HCT116 (cell line): ENCODE data around the gene MAPKAPK5. TPM values are rescaled to one million over a fixed set of nuclear protein-coding genes. Genes with fewer than 3 reads are reported as not detected.

Source experiments
- ATAC-seq: fragments of 200-7000 bp; cut with Tn5 transposase; 2 replicates; pipeline ENCODE4 v1.9.1; 2020; ENCODE audit warnings: mild to moderate bottlenecking, moderate library complexity
- BruUV-seq: library from RNA; stranded (reverse); fragments of 400-500 nt; replicated peaks from 2 replicates; lab custom pipeline; 2021; lab: Mats Ljungman, UMichigan
- CTCF ChIA-PET: fragments of 300-600 bp; sonication (Branson Sonifier 250); formaldehyde crosslinking; loops from one replicate; lab custom pipeline; 2021; ENCODE audit warnings: antibody characterized with exemption; lab: Charles Lee
- POLR2A ChIA-PET: fragments of 300-600, 350-600 bp; sonication (Branson Sonifier 250); formaldehyde crosslinking; loops from one replicate; lab custom pipeline; 2021; ENCODE audit warnings: antibody characterized with exemption; lab: Charles Lee
- RAD21 ChIA-PET, 2 experiments: fragments of 300-600 bp; sonication (Branson Sonifier 250); formaldehyde crosslinking; loops; one replicate each; lab custom pipeline; 2023; ENCODE audit warnings: low total read pairs in 2 of 2; ENCODE audit not compliant: uncharacterized antibody in 2 of 2, unreplicated experiment in 2 of 2, low non-redundant PET in 1 of 2; lab: Charles Lee
- DNase-seq: peaks from one replicate; pipeline ENCODE4 v3.0.0-alpha.2; 2010; ENCODE audit warnings: low read depth, low spot score
- H2AFZ ChIP-seq: fragments of 200-600 bp; shearing (Covaris generic), sonication (generic); 2 replicates; pipeline ENCODE4 v1.6.1; 2017; ENCODE audit warnings: low read depth, mixed run types, mixed read lengths, antibody characterized with exemption, low read length; ENCODE audit not compliant: poor library complexity, severe bottlenecking
- H3K27ac ChIP-seq: 2 replicates; pipeline ENCODE4 v1.5.1; 2012; ENCODE audit warnings: low read depth, low read length
- H3K27me3 ChIP-seq: fragments of 200-600 bp; sonication (generic); 2 replicates; pipeline ENCODE4 v1.6.1; 2016; ENCODE audit warnings: mixed run types, low read length, mixed read lengths; ENCODE audit not compliant: insufficient read depth
- H3K36me3 ChIP-seq, 2 experiments: fragments of 200-500 bp in 1 of 2; fragments of 200-600 bp in 1 of 2; sonication (Bioruptor generic) in 1 of 2; sonication (generic) in 1 of 2; 2 replicates each; pipeline versions ENCODE4 v1.5.1 to v1.6.1; 2014 to 2016; ENCODE audit warnings: low read length in 2 of 2, inconsistent platforms in 1 of 2, mixed read lengths in 1 of 2, mixed run types in 1 of 2; ENCODE audit not compliant: insufficient read depth in 2 of 2, control insufficient read depth in 1 of 2
- H3K4me1 ChIP-seq, 2 experiments: fragments of 200-600 bp in 1 of 2; sonication (generic) in 1 of 2; 2 replicates each; pipeline versions ENCODE4 v1.5.1 to v1.6.1; 2012 to 2017; ENCODE audit warnings: low read length in 2 of 2, inconsistent platforms in 1 of 2, mild to moderate bottlenecking in 1 of 2, mixed read lengths in 1 of 2, mixed run types in 1 of 2, moderate library complexity in 1 of 2; ENCODE audit not compliant: insufficient read depth in 2 of 2, control insufficient read depth in 1 of 2
- H3K4me2 ChIP-seq: fragments of 200-600 bp; sonication (generic); 2 replicates; pipeline ENCODE4 v1.6.1; 2017; ENCODE audit warnings: mixed run types, low read length, mixed read lengths
- H3K4me3 ChIP-seq, 2 experiments: fragments of 200-600 bp in 1 of 2; sonication (generic) in 1 of 2; replicated peaks in 1 of 2; 2 replicates each; pipeline ENCODE4 v1.5.1; 2011 to 2016; ENCODE audit warnings: low read length in 2 of 2, control low read depth in 1 of 2, low read depth in 1 of 2, mild to moderate bottlenecking in 1 of 2, mixed read lengths in 1 of 2, mixed run types in 1 of 2
- H3K79me2 ChIP-seq: fragments of 200-600 bp; sonication (generic); 2 replicates; pipeline ENCODE4 v1.6.1; 2017; ENCODE audit warnings: mild to moderate bottlenecking, mixed run types, low read length, moderate library complexity, mixed read lengths; ENCODE audit not compliant: insufficient read depth
- H3K9ac ChIP-seq: fragments of 200-600 bp; sonication (generic); 2 replicates; pipeline ENCODE4 v1.6.1; 2016; ENCODE audit warnings: low read length, mixed read lengths
- H3K9me2 ChIP-seq: fragments of 200-600 bp; sonication (generic), shearing (Covaris generic); 2 replicates; pipeline ENCODE4 v1.6.1; 2017; ENCODE audit warnings: mixed run types, mild to moderate bottlenecking, moderate library complexity; ENCODE audit not compliant: insufficient read depth
- H3K9me3 ChIP-seq, 2 experiments: fragments of 200-500 bp in 1 of 2; fragments of 200-600 bp in 1 of 2; sonication (Bioruptor generic) in 1 of 2; sonication (generic) in 1 of 2; 2 replicates each; pipeline ENCODE4 v1.6.1; 2014 to 2017; ENCODE audit warnings: low read length in 2 of 2, mixed read lengths in 2 of 2, inconsistent platforms in 1 of 2, low read depth in 1 of 2, mild to moderate bottlenecking in 1 of 2, mixed run types in 1 of 2, moderate library complexity in 1 of 2; ENCODE audit not compliant: control insufficient read depth in 1 of 2, insufficient read depth in 1 of 2
- H4K20me1 ChIP-seq: fragments of 200-600 bp; sonication (generic), shearing (Covaris generic); 2 replicates; pipeline ENCODE4 v1.6.1; 2017; ENCODE audit warnings: mixed run types, mild to moderate bottlenecking, moderate library complexity; ENCODE audit not compliant: insufficient read depth
- ATF3 ChIP-seq: IDR thresholded peaks from 2 replicates; pipeline ENCODE4 v1.6.1; 2012
- CBX3 ChIP-seq: IDR thresholded peaks from 2 replicates; pipeline ENCODE4 v1.6.1; 2012; ENCODE audit warnings: low read depth
- CEBPB ChIP-seq: IDR thresholded peaks from 2 replicates; pipeline ENCODE4 v1.6.1; 2012; ENCODE audit warnings: low read depth
- CTCF ChIP-seq, 3 experiments: fragments of 200-600 bp in 1 of 3; sonication (generic) in 1 of 3; IDR thresholded peaks in 2 of 3; conservative IDR thresholded peaks in 1 of 3; 2 replicates each; pipeline ENCODE4 v1.5.1; 2012 to 2017; ENCODE audit warnings: low read depth in 2 of 3, low read length in 2 of 3, antibody characterized with exemption in 1 of 3, borderline replicate concordance in 1 of 3, control low read depth in 1 of 3, mild to moderate bottlenecking in 1 of 3, mixed read lengths in 1 of 3, mixed run types in 1 of 3, moderate library complexity in 1 of 3; ENCODE audit not compliant: insufficient read depth in 1 of 3
- ELF1 ChIP-seq: IDR thresholded peaks from 2 replicates; pipeline ENCODE4 v1.6.1; 2012; ENCODE audit warnings: low read depth, borderline replicate concordance
- FOSL1 ChIP-seq: IDR thresholded peaks from 2 replicates; pipeline ENCODE4 v1.6.1; 2012; ENCODE audit warnings: low read depth
- JUND ChIP-seq: IDR thresholded peaks from 2 replicates; pipeline ENCODE4 v1.6.1; 2012
- POLR2AphosphoS5 ChIP-seq: IDR thresholded peaks from 2 replicates; pipeline ENCODE4 v1.6.1; 2011; ENCODE audit warnings: mild to moderate bottlenecking, low read depth, low read length, moderate library complexity
- RAD21 ChIP-seq: IDR thresholded peaks from 2 replicates; pipeline ENCODE4 v1.6.1; 2012; ENCODE audit warnings: low read depth, mild to moderate bottlenecking
- SRF ChIP-seq: IDR thresholded peaks from 2 replicates; pipeline ENCODE4 v1.6.1; 2012; ENCODE audit warnings: low read depth
- YY1 ChIP-seq: IDR thresholded peaks from 2 replicates; pipeline ENCODE4 v1.6.1; 2011; ENCODE audit warnings: low read length, low read depth, moderate library complexity, mild to moderate bottlenecking; ENCODE audit not compliant: insufficient replicate concordance; ENCODE audit errors: extremely low read depth
- intact Hi-C: fragments of 100-400 bp; cut with micrococcal nuclease; formaldehyde crosslinking; loops from 2 replicates; pipeline ENCODE4 v1.10.0; 2022
- total RNA-seq: library from RNA; stranded (reverse); gene quantifications from one replicate; pipeline ENCODE4 v1.2.1, GENCODE V29; 2021; ENCODE audit not compliant: unreplicated experiment

The MAPKAPK5 gene
- total RNA-seq, 1 experiment from 2014 or later, result 57.9 TPM

DNA sequence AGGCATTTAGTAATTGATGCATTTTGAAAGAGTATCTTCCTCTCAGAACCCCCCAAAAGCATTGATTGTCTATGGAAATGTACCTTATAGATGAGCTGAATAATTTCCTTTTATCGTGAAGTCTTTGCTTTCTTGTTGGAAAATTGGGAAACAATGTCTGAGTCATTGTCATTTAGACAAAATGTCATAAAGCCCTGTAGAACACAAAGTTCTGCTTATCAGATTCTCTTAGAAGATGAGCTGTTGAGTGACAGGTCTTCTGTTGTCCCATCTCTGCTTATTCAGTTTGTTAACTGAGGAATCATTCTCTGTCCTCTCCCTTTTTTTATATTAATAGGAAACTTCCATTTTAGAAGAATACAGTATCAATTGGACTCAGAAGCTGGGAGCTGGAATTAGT lies 22.9 kb downstream of the MAPKAPK5 start:
- Histone ChIP-seq H3K79me2 (peaks cover 59% of the 10 kb centered on the region), H3K4me3 (no peak overlapping the region), H4K20me1 (no peaks in the 10 kb centered on the region), H3K9me2 (no peaks in the 10 kb centered on the region), H3K27me3 (no peaks in the 10 kb centered on the region), H3K4me2 (no peak overlapping the region), H3K36me3 (peaks cover 10 to 17% of the 10 kb centered on the region in 2 experiments; a peak in 2 of 4 replicates), H3K9ac (no peak overlapping the region), H3K4me1 (no peaks in the 10 kb centered on the region), H3K9me3 (no peaks in the 10 kb centered on the region), H3K27ac (no peak overlapping the region), H2AFZ (no peak overlapping the region)
- intact Hi-C loops, result no loop called here
- no peak for TF ChIP-seq SRF
- TF ChIP-seq RAD21, result no peak
- no peak for TF ChIP-seq CTCF (IDR thresholded peaks at IDR 0.05 in 2 of 3, conservative IDR thresholded peaks at IDR 0.05 in 1 of 3; ENCODE audit: borderline replicate concordance in 1 of 3, insufficient read depth in 1 of 3, low read depth in 2 of 3, low read length in 2 of 3)
- no peak for TF ChIP-seq POLR2AphosphoS5
- TF ChIP-seq ELF1, result no peak
- no peak for TF ChIP-seq JUND
- TF ChIP-seq CEBPB, result no peak
- no peak for TF ChIP-seq CBX3
- no peak for TF ChIP-seq ATF3
- no peak for TF ChIP-seq YY1
- TF ChIP-seq FOSL1, result no peak
- no TSS peak for BruUV-seq
- POLR2A ChIA-PET, result no interaction called here
- ATAC-seq, result no peak
- no peak for DNase-seq
- CTCF ChIA-PET, result no interaction called here
- RAD21 ChIA-PET, result no interaction called here
